Measurements from ENCODE around the gene CHD6.

The CHD6 gene

GRCh38 chr20:41390889-41391288 is 227.3 kb downstream of the CHD6 start:
- no peak for DNase-seq

GRCh38 chr20:41387444-41387851 is 230.7 kb downstream of the CHD6 start:
- DNase-seq: no peak

- DNase-seq: no peak
Measured at GRCh38 chr20:41386502-41387427, 231.4 kb downstream of the CHD6 start.

- DNase-seq: no peak
Measured at GRCh38 chr20:41382791-41383305, 235.3 kb downstream of the CHD6 start.

GRCh38 chr20:41380551-41381193 is 237.5 kb downstream of the CHD6 start:
- no peak for DNase-seq

GRCh38 chr20:41379551-41379950 is 238.6 kb downstream of the CHD6 start:
- DNase-seq: no peak

- DNase-seq: no peak
Measured at GRCh38 chr20:41377275-41377674, 240.9 kb downstream of the CHD6 start.

- no peak for DNase-seq
Measured at GRCh38 chr20:41376349-41376748, 241.8 kb downstream of the CHD6 start.

- no peak for DNase-seq
Measured at GRCh38 chr20:41375846-41376245, 242.3 kb downstream of the CHD6 start.

GRCh38 chr20:41373931-41374920 is 244.0 kb downstream of the CHD6 start:
- DNase-seq: no peak

- peak; percentile 5 to 29 for DNase-seq
Measured at GRCh38 chr20:41373251-41373783, 244.9 kb downstream of the CHD6 start.

GRCh38 chr20:41371371-41371770 is 246.8 kb downstream of the CHD6 start:
- no peak for DNase-seq

- DNase-seq: no peak
Measured at GRCh38 chr20:41370176-41370575, 248.0 kb downstream of the CHD6 start.

GRCh38 chr20:41369673-41370072 is 248.5 kb downstream of the CHD6 start:
- DNase-seq: no peak

- DNase-seq: no peak
Measured at GRCh38 chr20:41367956-41368355, 250.2 kb downstream of the CHD6 start.

- no peak for DNase-seq
Measured at GRCh38 chr20:41367393-41367695, 250.8 kb downstream of the CHD6 start.

- no peak for DNase-seq
Measured at GRCh38 chr20:41366546-41367392, 251.4 kb downstream of the CHD6 start, which contains the start of gene EMILIN3. Gene EMILIN3 (minus strand): TSS chr20:41366818. CDS start chr20:41366634, 184 bp downstream.

GRCh38 chr20:41365777-41366545 is 252.2 kb downstream of the CHD6 start:
- DNase-seq: no peak

- no peak for DNase-seq
Measured at GRCh38 chr20:41364967-41365765, 253.0 kb downstream of the CHD6 start.
